Lung microvascular endothelial cell (primary cell): ENCODE data around the gene RPL7A. TPM values are rescaled to one million over a fixed set of nuclear protein-coding genes. Genes with fewer than 3 reads are reported as not detected.
"Not testable (repeated sequence)": the region's sequence is repeated elsewhere in the genome, so short reads cannot be mapped to it uniquely, and the experiment has no call there.

Source experiments
- DNase-seq, 2 donors: peaks; one replicate each; pipeline versions ENCODE4 v3.0.0 to v3.0.0-alpha.2; 2010; ENCODE audit warnings: low read depth in 2 of 2
- total RNA-seq: library from RNA; depleted of rRNA; stranded (reverse); fragments of >200 nt; gene quantifications from 2 replicates; pipeline ENCODE4 v1.2.1, GENCODE V29; 2014

The RPL7A gene
- total RNA-seq: 1,751 and 1,825 TPM in 2 replicates

- DNase-seq: peak; percentile 97
Observed at GRCh38 chr9:133347985-133348717, at the start of gene RPL7A, which contains the start of gene MED22. Gene RPL7A (plus strand): TSS chr9:133348218. CDS start chr9:133348244, 26 bp downstream. Gene MED22 (minus strand): TSS chr9:133348131. CDS start chr9:133346662, 1,469 bp downstream.

- not testable (repeated sequence) for DNase-seq
Observed at GRCh38 chr9:133299996-133300395, 48.0 kb upstream of the RPL7A start.

GRCh38 chr9:133301253-133302230 is 46.5 kb upstream of the RPL7A start:
- DNase-seq: no peak

GRCh38 chr9:133303266-133304157 is 44.5 kb upstream of the RPL7A start:
- no peak for DNase-seq

- DNase-seq: no peak
Observed at GRCh38 chr9:133304158-133304470, 43.9 kb upstream of the RPL7A start.

GRCh38 chr9:133304477-133305377 is 43.3 kb upstream of the RPL7A start:
- no peak for DNase-seq

- no peak for DNase-seq
Observed at GRCh38 chr9:133305731-133306130, 42.3 kb upstream of the RPL7A start.

- peak in 1 of 2 donors; percentile 53 for DNase-seq
Observed at GRCh38 chr9:133306242-133307204, 41.5 kb upstream of the RPL7A start.

- DNase-seq: no peak
Observed at GRCh38 chr9:133307301-133307700, 40.7 kb upstream of the RPL7A start.

GRCh38 chr9:133309608-133310007 is 38.4 kb upstream of the RPL7A start:
- DNase-seq: no peak

GRCh38 chr9:133315997-133316396 is 32.0 kb upstream of the RPL7A start:
- DNase-seq: no peak

- not testable (repeated sequence) for DNase-seq
Observed at GRCh38 chr9:133317551-133317950, 30.5 kb upstream of the RPL7A start.

GRCh38 chr9:133320421-133320881 is 27.6 kb upstream of the RPL7A start:
- DNase-seq: no peak

GRCh38 chr9:133321411-133321935 is 26.5 kb upstream of the RPL7A start:
- DNase-seq: no peak

- DNase-seq: no peak
Observed at GRCh38 chr9:133322701-133323100, 25.3 kb upstream of the RPL7A start.

- no peak for DNase-seq
Observed at GRCh38 chr9:133323211-133323610, 24.8 kb upstream of the RPL7A start.

- no peak for DNase-seq
Observed at GRCh38 chr9:133323991-133324703, 23.9 kb upstream of the RPL7A start.

GRCh38 chr9:133327021-133327420 is 21.0 kb upstream of the RPL7A start:
- not testable (repeated sequence) for DNase-seq
